ENCODE results near the gene COMTD1. TPM values are rescaled to one million over a fixed set of nuclear protein-coding genes. Genes with fewer than 3 reads are reported as not detected.

COMTD1 gene
- polyA plus RNA-seq, 1 donor (not counting 4 experiments of a cell fraction or from before 2014, with no cell fraction given) = 6.2 TPM

GRCh38 chr10:75272896-75273295 lies 37.1 kb upstream of the COMTD1 start:
- H3K79me2 ChIP-seq (ENCODE audit: control insufficient read depth, insufficient read depth, low read length) = no peaks in the 10 kb centered on the region
- H3K9me1 ChIP-seq (ENCODE audit: control insufficient read depth, extremely low read depth, insufficient read depth, low read length) = no peaks in the 10 kb centered on the region
- dilution Hi-C loops (cut with MboI; ENCODE audit: extremely low pct_ligation_motif_present, low sequenced_read_pairs) = no loop called here
- no peaks in the 10 kb centered on the region for H4K20me1 ChIP-seq (ENCODE audit: control insufficient read depth, extremely low read depth, insufficient read depth, low read length)
- H2AFZ ChIP-seq (ENCODE audit: control insufficient read depth, low read length) = no peak overlapping the region
- no peaks in the 10 kb centered on the region for H3K36me3 ChIP-seq (ENCODE audit: control insufficient read depth in 2 of 2, extremely low read depth in 1 of 2, insufficient read depth in 2 of 2, low read length in 2 of 2)
- no peaks in the 10 kb centered on the region for H3K4me1 ChIP-seq (ENCODE audit: control insufficient read depth, extremely low read depth, insufficient read depth, low read length)
- H3K4me3 ChIP-seq (ENCODE audit: control insufficient read depth in 2 of 3, extremely low read depth in 1 of 3, insufficient read depth in 2 of 3, low read depth in 1 of 3, low read length in 3 of 3) = no peak overlapping the region
- no peaks in the 10 kb centered on the region for H3K27me3 ChIP-seq (ENCODE audit: control insufficient read depth, extremely low read depth, insufficient read depth, low read length)
- TF ChIP-seq, protein P1, sequence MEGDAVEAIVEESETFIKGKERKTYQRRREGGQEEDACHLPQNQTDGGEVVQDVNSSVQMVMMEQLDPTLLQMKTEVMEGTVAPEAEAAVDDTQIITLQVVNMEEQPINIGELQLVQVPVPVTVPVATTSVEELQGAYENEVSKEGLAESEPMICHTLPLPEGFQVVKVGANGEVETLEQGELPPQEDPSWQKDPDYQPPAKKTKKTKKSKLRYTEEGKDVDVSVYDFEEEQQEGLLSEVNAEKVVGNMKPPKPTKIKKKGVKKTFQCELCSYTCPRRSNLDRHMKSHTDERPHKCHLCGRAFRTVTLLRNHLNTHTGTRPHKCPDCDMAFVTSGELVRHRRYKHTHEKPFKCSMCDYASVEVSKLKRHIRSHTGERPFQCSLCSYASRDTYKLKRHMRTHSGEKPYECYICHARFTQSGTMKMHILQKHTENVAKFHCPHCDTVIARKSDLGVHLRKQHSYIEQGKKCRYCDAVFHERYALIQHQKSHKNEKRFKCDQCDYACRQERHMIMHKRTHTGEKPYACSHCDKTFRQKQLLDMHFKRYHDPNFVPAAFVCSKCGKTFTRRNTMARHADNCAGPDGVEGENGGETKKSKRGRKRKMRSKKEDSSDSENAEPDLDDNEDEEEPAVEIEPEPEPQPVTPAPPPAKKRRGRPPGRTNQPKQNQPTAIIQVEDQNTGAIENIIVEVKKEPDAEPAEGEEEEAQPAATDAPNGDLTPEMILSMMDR (optimal IDR thresholded peaks at IDR 0.05 in 1 of 3, IDR thresholded peaks at IDR 0.05 in 1 of 3, conservative IDR thresholded peaks at IDR 0.05 in 1 of 3; ENCODE audit: extremely low read depth in 1 of 3, insufficient read depth in 2 of 3, low read length in 3 of 3) = no peak
- TF ChIP-seq EZH2 (IDR thresholded peaks at IDR 0.05; ENCODE audit: low read length) = no peak
- H3K9ac ChIP-seq (ENCODE audit: control insufficient read depth, extremely low read depth, insufficient read depth, low read length) = no peak overlapping the region
- no peak for DNase-seq (ENCODE audit: low read depth, low spot score)
- no peak overlapping the region for H3K4me2 ChIP-seq (ENCODE audit: control insufficient read depth, extremely low read depth, insufficient read depth, low read depth, low read length)
- FAIRE-seq = no peak
- H3K9me3 ChIP-seq (ENCODE audit: control insufficient read depth, low read depth, low read length) = no peaks in the 10 kb centered on the region
- no peak overlapping the region for H3K27ac ChIP-seq (ENCODE audit: control insufficient read depth, insufficient read depth, low read length)

DNA sequence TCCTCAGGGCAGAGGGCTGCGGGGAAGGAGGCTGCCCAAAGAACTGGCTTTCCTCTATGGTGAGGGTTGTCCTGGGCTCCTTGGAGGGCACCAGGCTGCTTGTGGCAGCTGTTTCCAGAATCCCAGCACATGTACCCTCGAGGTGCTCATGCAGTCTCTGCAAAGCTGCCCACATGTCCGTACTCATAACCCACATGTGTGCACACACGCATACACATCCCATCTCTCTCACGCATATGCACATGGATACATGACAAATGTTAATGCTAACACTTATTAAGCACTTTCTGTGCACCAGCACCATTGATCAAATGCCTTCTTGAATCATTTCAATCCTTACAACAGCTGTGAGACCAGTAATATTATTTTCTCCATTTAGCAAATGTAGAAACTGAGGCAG lies 36.3 kb upstream of the COMTD1 start:
- no peaks in the 10 kb centered on the region for H3K79me2 ChIP-seq (ENCODE audit: control insufficient read depth, insufficient read depth, low read length)
- dilution Hi-C loops (cut with MboI; ENCODE audit: extremely low pct_ligation_motif_present, low sequenced_read_pairs) = no loop called here
- no peaks in the 10 kb centered on the region for H3K4me1 ChIP-seq (ENCODE audit: control insufficient read depth, extremely low read depth, insufficient read depth, low read length)
- H3K9me1 ChIP-seq (ENCODE audit: control insufficient read depth, extremely low read depth, insufficient read depth, low read length) = no peaks in the 10 kb centered on the region
- no peak overlapping the region for H2AFZ ChIP-seq (ENCODE audit: control insufficient read depth, low read length)
- no peak for DNase-seq (ENCODE audit: low read depth, low spot score)
- no peak overlapping the region for H3K4me3 ChIP-seq (ENCODE audit: control insufficient read depth in 2 of 3, extremely low read depth in 1 of 3, insufficient read depth in 2 of 3, low read depth in 1 of 3, low read length in 3 of 3)
- H3K9me3 ChIP-seq (ENCODE audit: control insufficient read depth, low read depth, low read length) = no peaks in the 10 kb centered on the region
- no peaks in the 10 kb centered on the region for H4K20me1 ChIP-seq (ENCODE audit: control insufficient read depth, extremely low read depth, insufficient read depth, low read length)
- H3K9ac ChIP-seq (ENCODE audit: control insufficient read depth, extremely low read depth, insufficient read depth, low read length) = no peak overlapping the region
- no peak for TF ChIP-seq EZH2 (IDR thresholded peaks at IDR 0.05; ENCODE audit: low read length)
- TF ChIP-seq, protein P1 (optimal IDR thresholded peaks at IDR 0.05 in 1 of 3, IDR thresholded peaks at IDR 0.05 in 1 of 3, conservative IDR thresholded peaks at IDR 0.05 in 1 of 3; ENCODE audit: extremely low read depth in 1 of 3, insufficient read depth in 2 of 3, low read length in 3 of 3) = no peak
- no peaks in the 10 kb centered on the region for H3K27me3 ChIP-seq (ENCODE audit: control insufficient read depth, extremely low read depth, insufficient read depth, low read length)
- H3K36me3 ChIP-seq (ENCODE audit: control insufficient read depth in 2 of 2, extremely low read depth in 1 of 2, insufficient read depth in 2 of 2, low read length in 2 of 2) = no peaks in the 10 kb centered on the region
- FAIRE-seq = no peak
- no peak overlapping the region for H3K27ac ChIP-seq (ENCODE audit: control insufficient read depth, insufficient read depth, low read length)
- no peak overlapping the region for H3K4me2 ChIP-seq (ENCODE audit: control insufficient read depth, extremely low read depth, insufficient read depth, low read depth, low read length)
